ENCODE data around the gene CELSR1.

The CELSR1 gene

GRCh38 chr22:46350121-46350520 is 187.3 kb downstream of the CELSR1 start:
- Histone ChIP-seq H3K27me3 (ENCODE audit: control insufficient read depth, insufficient read depth, low read length) (no peaks in the 10 kb centered on the region), H3K9ac (ENCODE audit: low read length) (no peak overlapping the region), H3K4me1 (ENCODE audit: control insufficient read depth, insufficient read depth, low read length) (peaks cover 4% of the 10 kb centered on the region), H3K4me3 (ENCODE audit: low read length) (no peak overlapping the region), H3K27ac (ENCODE audit: low read depth, low read length) (no peak overlapping the region), H3K36me3 (ENCODE audit: control insufficient read depth, insufficient read depth, low read length) (peaks cover 40% of the 10 kb centered on the region)

GRCh38 chr22:46349681-46350080 is 187.7 kb downstream of the CELSR1 start:
- Histone ChIP-seq H3K27ac (ENCODE audit: low read depth, low read length) (no peak overlapping the region), H3K9ac (ENCODE audit: low read length) (no peak overlapping the region), H3K4me3 (ENCODE audit: low read length) (no peak overlapping the region), H3K4me1 (ENCODE audit: control insufficient read depth, insufficient read depth, low read length) (peaks cover 4% of the 10 kb centered on the region), H3K36me3 (ENCODE audit: control insufficient read depth, insufficient read depth, low read length) (peaks cover 40% of the 10 kb centered on the region), H3K27me3 (ENCODE audit: control insufficient read depth, insufficient read depth, low read length) (no peaks in the 10 kb centered on the region)

GRCh38 chr22:46349238-46349637 is 188.2 kb downstream of the CELSR1 start:
- H3K36me3 ChIP-seq (ENCODE audit: control insufficient read depth, insufficient read depth, low read length): peaks cover 43% of the 10 kb centered on the region
- H3K4me1 ChIP-seq (ENCODE audit: control insufficient read depth, insufficient read depth, low read length): peaks cover 4% of the 10 kb centered on the region
- H3K27ac ChIP-seq (ENCODE audit: low read depth, low read length): no peak overlapping the region
- no peaks in the 10 kb centered on the region for H3K27me3 ChIP-seq (ENCODE audit: control insufficient read depth, insufficient read depth, low read length)
- no peak overlapping the region for H3K9ac ChIP-seq (ENCODE audit: low read length)
- no peak overlapping the region for H3K4me3 ChIP-seq (ENCODE audit: low read length)

- Histone ChIP-seq H3K36me3 (ENCODE audit: control insufficient read depth, insufficient read depth, low read length) (peaks cover 37% of the 10 kb centered on the region), H3K4me1 (ENCODE audit: control insufficient read depth, insufficient read depth, low read length) (peaks cover 4% of the 10 kb centered on the region)
These were observed 189.2 kb downstream of the CELSR1 start for GRCh38 chr22:46348099-46348695.

GRCh38 chr22:46347646-46348045 is 189.8 kb downstream of the CELSR1 start:
- Histone ChIP-seq H3K27me3 (ENCODE audit: control insufficient read depth, insufficient read depth, low read length) (no peaks in the 10 kb centered on the region), H3K4me1 (ENCODE audit: control insufficient read depth, insufficient read depth, low read length) (peaks cover 4% of the 10 kb centered on the region), H3K9ac (ENCODE audit: low read length) (no peak overlapping the region), H3K4me3 (ENCODE audit: low read length) (no peak overlapping the region), H3K36me3 (ENCODE audit: control insufficient read depth, insufficient read depth, low read length) (peaks cover 31% of the 10 kb centered on the region), H3K27ac (ENCODE audit: low read depth, low read length) (no peak overlapping the region)

More at GRCh38 chr22:46348099-46348695, 189.2 kb downstream of the CELSR1 start:
- H3K27me3 ChIP-seq (ENCODE audit: control insufficient read depth, insufficient read depth, low read length): no peaks in the 10 kb centered on the region
- no peak overlapping the region for H3K4me3 ChIP-seq (ENCODE audit: low read length)
- no peak overlapping the region for H3K27ac ChIP-seq (ENCODE audit: low read depth, low read length)
- no peak overlapping the region for H3K9ac ChIP-seq (ENCODE audit: low read length)

GRCh38 chr22:46346680-46347405 is 190.6 kb downstream of the CELSR1 start:
- H3K27me3 ChIP-seq (ENCODE audit: control insufficient read depth, insufficient read depth, low read length): no peaks in the 10 kb centered on the region
- H3K4me1 ChIP-seq (ENCODE audit: control insufficient read depth, insufficient read depth, low read length): peaks cover 4% of the 10 kb centered on the region
- no peak overlapping the region for H3K9ac ChIP-seq (ENCODE audit: low read length)
- H3K4me3 ChIP-seq (ENCODE audit: low read length): no peak overlapping the region
- H3K27ac ChIP-seq (ENCODE audit: low read depth, low read length): no peak overlapping the region
- peaks cover 24% of the 10 kb centered on the region for H3K36me3 ChIP-seq (ENCODE audit: control insufficient read depth, insufficient read depth, low read length)

GRCh38 chr22:46340676-46341075 is 196.7 kb downstream of the CELSR1 start:
- Histone ChIP-seq H3K27ac (ENCODE audit: low read depth, low read length) (no peak overlapping the region), H3K36me3 (ENCODE audit: control insufficient read depth, insufficient read depth, low read length) (peaks cover 17% of the 10 kb centered on the region), H3K27me3 (ENCODE audit: control insufficient read depth, insufficient read depth, low read length) (no peaks in the 10 kb centered on the region), H3K4me1 (ENCODE audit: control insufficient read depth, insufficient read depth, low read length) (peaks cover 8% of the 10 kb centered on the region), H3K4me3 (ENCODE audit: low read length) (no peak overlapping the region), H3K9ac (ENCODE audit: low read length) (no peak overlapping the region)

GRCh38 chr22:46339956-46340355 is 197.5 kb downstream of the CELSR1 start:
- Histone ChIP-seq H3K27me3 (ENCODE audit: control insufficient read depth, insufficient read depth, low read length) (no peaks in the 10 kb centered on the region), H3K4me1 (ENCODE audit: control insufficient read depth, insufficient read depth, low read length) (peaks cover 8% of the 10 kb centered on the region), H3K4me3 (ENCODE audit: low read length) (no peak overlapping the region), H3K9ac (ENCODE audit: low read length) (no peak overlapping the region), H3K27ac (ENCODE audit: low read depth, low read length) (no peak overlapping the region), H3K36me3 (ENCODE audit: control insufficient read depth, insufficient read depth, low read length) (peaks cover 14% of the 10 kb centered on the region)

- Histone ChIP-seq H3K27ac (ENCODE audit: low read depth, low read length) (no peak overlapping the region), H3K27me3 (ENCODE audit: control insufficient read depth, insufficient read depth, low read length) (no peaks in the 10 kb centered on the region), H3K36me3 (ENCODE audit: control insufficient read depth, insufficient read depth, low read length) (peaks cover 9% of the 10 kb centered on the region), H3K4me3 (ENCODE audit: low read length) (no peak overlapping the region), H3K9ac (ENCODE audit: low read length) (no peak overlapping the region), H3K4me1 (ENCODE audit: control insufficient read depth, insufficient read depth, low read length) (peaks cover 8% of the 10 kb centered on the region)
These were observed 198.8 kb downstream of the CELSR1 start for GRCh38 chr22:46338636-46339035.

- Histone ChIP-seq H3K4me3 (ENCODE audit: low read length) (no peak overlapping the region), H3K4me1 (ENCODE audit: control insufficient read depth, insufficient read depth, low read length) (peaks cover 8% of the 10 kb centered on the region), H3K9ac (ENCODE audit: low read length) (no peak overlapping the region), H3K27me3 (ENCODE audit: control insufficient read depth, insufficient read depth, low read length) (no peaks in the 10 kb centered on the region), H3K27ac (ENCODE audit: low read depth, low read length) (no peak overlapping the region), H3K36me3 (ENCODE audit: control insufficient read depth, insufficient read depth, low read length) (peaks cover 6% of the 10 kb centered on the region)
These were observed 199.6 kb downstream of the CELSR1 start for GRCh38 chr22:46337870-46338269.

- Histone ChIP-seq H3K4me1 (ENCODE audit: control insufficient read depth, insufficient read depth, low read length) (peaks cover 8% of the 10 kb centered on the region), H3K4me3 (ENCODE audit: low read length) (peak overlapping the region; percentile 95), H3K27ac (ENCODE audit: low read depth, low read length) (peak overlapping the region; percentile 88), H3K9ac (ENCODE audit: low read length) (peak overlapping the region; percentile 83), H3K36me3 (ENCODE audit: control insufficient read depth, insufficient read depth, low read length) (peaks cover 6% of the 10 kb centered on the region), H3K27me3 (ENCODE audit: control insufficient read depth, insufficient read depth, low read length) (no peaks in the 10 kb centered on the region)
These were observed 201.0 kb downstream of the CELSR1 start for GRCh38 chr22:46336119-46337078.

Measured in rectal smooth muscle tissue (tissue), 1 donor.